Epithelial cell of prostate (primary cell): ENCODE results near the gene DNAJC16.
"Not testable (repeated sequence)": the region's sequence is repeated elsewhere in the genome, so short reads cannot be mapped to it uniquely, and the experiment has no call there.

Experiments used
- DNase-seq: peaks from one replicate; pipeline ENCODE4 v3.0.0-alpha.2; 2011; ENCODE audit warnings: low read depth, low spot score
- H3K27ac ChIP-seq: fragments of 450-650 bp; 2 replicates; pipeline ENCODE4 v1.5.1; 2017; ENCODE audit warnings: mild to moderate bottlenecking

The DNAJC16 gene

GRCh38 chr1:15574741-15575140 is 48.1 kb downstream of the DNAJC16 start:
- H3K27ac ChIP-seq = no peak overlapping the region
- no peak for DNase-seq

DNA sequence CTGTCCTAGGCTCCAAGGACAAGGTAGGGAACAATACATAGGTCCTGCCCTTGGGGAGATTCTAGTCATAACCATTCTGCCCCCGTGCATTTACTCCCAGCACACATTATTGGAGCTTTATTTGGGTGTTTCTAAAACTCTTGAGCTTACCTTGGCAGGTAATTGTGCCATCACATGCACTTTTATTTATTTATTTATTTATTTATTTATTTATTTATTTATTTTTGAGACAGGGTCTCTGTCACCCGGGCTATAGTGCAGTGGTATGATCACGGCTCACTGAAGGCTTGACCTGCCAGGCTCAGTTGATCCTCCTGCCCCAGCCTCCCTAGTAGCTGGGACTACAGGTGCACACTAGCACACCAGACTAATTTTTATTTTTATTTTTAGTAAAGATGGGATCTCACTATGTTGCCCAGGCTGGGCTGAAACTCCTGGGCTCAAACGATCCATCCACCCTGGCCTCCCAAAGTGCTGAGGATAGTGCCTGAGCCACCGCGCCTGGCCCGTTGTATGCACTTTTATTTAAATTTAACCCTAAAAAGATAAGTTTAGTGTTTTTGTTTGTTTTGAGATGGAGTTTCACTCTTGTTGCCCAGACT is 49.0 kb downstream of the DNAJC16 start:
- no peak for DNase-seq
- H3K27ac ChIP-seq = no peak overlapping the region

GRCh38 chr1:15577691-15578090 is 51.0 kb downstream of the DNAJC16 start:
- no peak for DNase-seq
- no peak overlapping the region for H3K27ac ChIP-seq

DNA sequence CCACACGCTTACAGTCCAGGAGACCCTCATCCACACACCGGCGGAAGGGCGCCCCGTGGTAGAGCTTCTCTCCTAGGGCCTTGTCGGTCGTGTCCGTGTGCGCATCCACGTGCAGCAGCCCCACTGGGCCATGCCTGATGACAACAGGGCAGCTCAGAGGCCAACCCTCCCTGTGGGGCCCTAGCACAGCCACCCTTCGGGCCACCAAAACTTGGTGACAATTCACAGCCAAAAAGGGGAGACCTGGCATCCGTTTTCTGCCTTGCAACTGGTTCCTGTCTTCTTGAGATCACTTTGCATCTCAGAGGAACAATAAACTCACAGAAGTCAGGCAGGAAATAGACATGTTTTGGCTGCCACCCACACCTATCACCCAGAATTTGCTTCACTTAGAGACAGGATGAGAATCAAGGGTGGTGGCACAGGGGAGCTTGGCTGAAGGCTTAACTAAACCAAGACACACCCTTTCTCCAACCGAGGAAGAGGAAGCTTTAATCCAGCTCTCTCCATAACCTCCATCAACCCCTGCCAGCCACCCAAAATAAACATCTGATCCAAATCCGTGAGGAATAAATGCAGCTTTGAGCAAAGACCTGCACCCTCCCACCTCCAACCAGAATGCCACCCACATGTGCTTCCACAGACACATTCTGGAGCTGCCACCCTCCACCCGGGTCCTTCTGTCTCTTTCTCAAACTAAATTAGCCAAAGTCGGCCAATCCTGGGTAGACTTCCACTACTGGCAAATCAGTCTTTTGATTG is 52.5 kb downstream of the DNAJC16 start:
- no peak for DNase-seq
- H3K27ac ChIP-seq = no peak overlapping the region

DNA sequence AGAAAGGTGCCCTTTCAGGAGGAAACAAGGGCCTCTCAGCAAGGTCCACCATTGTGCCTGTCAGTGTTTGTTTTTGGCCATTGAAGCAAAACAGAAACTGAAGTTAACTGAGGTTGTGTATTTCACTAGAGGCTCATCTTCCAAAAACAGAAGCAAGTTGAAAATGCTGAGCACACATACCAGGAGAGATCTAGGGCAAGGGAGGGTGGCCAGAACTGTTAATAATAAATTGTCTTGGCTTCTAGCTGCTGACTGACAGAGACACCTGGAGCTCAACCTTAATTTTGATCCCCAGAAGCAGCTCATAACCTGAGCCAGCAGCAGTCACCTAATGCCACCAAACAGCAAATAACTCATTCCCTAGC is 53.0 kb downstream of the DNAJC16 start:
- H3K27ac ChIP-seq = no peak overlapping the region
- no peak for DNase-seq

GRCh38 chr1:15583016-15583706 is 56.5 kb downstream of the DNAJC16 start:
- H3K27ac ChIP-seq = no peak overlapping the region
- no peak for DNase-seq

DNA sequence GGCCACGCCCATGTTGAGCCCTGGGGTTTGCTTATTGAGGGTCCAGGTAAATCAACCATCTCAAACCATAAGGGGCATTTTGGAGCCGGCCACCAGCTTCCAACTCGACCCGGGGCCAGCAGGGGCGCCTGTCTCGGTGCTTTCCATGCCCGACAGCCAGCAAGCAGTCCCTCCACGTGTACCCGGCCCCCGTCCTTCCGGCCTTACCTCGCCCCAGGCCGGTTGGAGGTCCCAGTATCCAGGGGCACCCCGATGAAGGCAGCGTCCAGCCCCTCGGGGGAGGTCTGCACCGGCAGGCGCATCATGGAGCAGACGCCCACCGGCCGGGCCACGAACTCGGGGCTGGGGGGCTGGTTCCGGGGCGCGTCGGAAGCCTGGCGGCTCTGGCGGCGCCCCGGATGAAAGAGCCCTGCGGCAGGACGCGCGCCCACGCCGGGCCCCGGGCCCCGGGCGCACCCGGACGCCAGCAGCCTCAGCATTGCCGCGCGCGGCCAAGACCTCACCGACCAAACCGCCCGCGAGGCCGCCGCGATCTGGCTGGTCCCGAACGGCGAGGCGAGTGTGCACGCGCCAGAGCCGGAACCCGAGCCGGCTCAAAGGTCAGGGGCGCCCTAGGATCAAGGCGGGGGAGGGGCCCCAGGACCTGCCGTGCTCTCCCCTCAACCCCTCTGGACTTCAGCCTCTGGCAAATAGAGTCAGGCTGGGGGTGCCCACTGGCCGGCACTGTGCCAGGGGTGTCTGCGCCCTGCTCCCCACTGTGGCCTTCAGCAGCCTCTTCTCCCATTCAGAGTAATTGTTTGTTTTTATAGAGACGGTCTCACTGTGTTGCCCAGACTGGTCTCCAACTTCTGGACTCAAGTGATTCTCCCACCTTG is 58.1 kb downstream of the DNAJC16 start, which contains the start of gene AGMAT:
Gene AGMAT, minus strand, starts transcription at position 563 of the 875 bp plus-strand sequence. Its CDS starts 84 bp downstream, at position 479.
- DNase-seq = no peak

DNA sequence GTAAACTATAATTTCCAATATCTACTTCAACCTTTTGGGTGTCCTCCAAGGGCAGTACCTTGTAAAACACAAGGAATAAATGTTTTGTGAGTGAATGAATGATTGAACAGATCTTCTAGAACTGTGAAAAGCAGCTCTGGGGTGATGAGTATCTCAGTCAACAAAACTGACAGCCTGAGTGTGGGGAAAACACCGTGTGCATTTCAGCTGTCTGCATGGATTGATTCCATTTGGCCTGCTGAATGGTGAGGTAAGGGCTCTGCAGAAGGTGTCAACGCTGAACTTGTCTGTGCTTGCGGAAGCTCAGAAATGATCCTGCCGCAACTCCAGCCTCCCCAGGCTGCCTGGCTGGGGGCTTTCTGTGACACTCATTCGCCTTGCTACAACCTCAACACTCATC is 65.6 kb downstream of the DNAJC16 start:
- DNase-seq = peak; percentile 46
- no peak overlapping the region for H3K27ac ChIP-seq

More for the DNA sequence above, 58.1 kb downstream of the DNAJC16 start, which contains the start of gene AGMAT:
- H3K27ac ChIP-seq = no peak within 1 kb of the TSS

GRCh38 chr1:15595809-15596617 is 69.4 kb downstream of the DNAJC16 start:
- no peak overlapping the region for H3K27ac ChIP-seq
- DNase-seq = no peak

DNA sequence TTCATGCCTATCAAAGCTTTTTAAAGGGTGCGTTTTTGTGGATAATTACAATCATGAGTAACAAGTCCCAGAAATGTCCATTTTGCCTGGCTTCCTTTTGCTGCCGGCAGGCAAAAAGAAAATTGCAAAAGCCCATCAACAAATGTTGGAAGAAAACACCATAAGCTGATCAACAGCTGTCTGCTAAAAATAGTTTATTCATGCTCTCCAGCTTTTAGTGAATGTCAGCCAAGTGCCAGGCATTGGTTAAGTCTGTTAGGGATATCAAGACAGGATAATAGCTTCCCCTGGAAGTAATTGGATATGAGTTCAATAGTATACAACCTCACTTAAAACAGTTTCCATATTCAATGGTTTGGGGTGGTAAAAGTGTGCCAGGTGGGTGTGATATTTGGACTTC is 71.8 kb downstream of the DNAJC16 start:
- H3K27ac ChIP-seq = no peak overlapping the region

DNA sequence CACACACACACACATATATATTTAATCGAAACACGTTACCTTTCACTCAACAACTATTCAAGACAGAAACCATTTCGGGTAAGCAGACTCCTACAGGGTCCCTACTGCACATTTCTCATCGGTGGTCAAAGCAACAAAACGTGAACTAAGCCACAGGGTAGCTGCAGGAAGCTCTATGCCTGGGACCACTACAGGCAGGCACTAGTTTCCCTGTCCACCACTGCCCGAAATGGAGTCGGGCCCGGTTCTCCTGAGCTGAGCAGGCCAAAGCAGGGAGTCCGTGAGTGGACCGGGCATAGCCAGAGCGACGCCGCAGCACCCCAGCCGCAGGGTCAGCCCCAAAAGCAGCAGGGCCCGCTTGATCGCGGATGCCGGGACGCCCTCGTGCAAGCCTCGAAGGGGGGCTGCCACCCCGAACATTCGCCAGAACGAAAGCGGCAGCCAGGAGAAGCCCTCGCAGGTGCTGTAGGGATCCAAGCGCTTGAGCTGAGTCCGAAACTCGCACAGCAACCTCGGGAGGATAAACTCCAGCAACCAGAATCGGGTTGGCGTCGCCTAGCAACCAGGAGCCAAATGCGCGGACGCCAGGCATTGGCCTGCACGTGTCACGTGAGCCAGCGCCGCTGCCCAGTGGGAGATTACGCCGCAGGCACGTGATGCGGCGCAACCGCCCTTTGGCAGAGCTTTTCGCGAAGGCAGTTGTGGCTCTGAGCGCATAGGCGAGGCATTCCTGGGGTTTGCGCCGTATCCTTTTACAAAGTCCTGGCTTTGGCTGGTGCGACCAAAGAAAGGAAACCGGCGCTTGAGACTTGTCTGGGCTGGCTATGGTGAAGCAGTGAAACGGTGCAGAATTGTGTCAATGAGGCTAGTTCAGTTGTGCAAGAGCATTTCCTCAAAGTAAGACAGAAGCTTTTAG is 76.7 kb downstream of the DNAJC16 start:
- peak; percentile 90 for DNase-seq
- peak overlapping the region; percentile 75 for H3K27ac ChIP-seq

More for the DNA sequence above, 71.8 kb downstream of the DNAJC16 start:
- DNase-seq = no peak

DNA sequence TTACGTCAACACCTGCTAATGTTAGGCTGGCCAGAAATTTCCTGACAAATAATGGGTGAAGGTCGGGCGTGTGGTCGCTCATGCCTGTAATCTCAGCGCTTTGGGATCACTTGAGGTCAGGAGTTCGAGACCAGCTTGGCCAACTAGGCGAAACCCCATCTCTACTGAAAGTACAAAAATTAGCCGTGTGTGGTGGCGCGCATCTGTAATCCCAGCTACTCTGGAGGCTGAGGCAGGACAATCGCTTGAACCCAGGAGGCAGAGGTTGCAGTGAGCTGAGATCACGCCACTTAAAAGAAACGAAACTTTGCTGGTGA is 77.3 kb downstream of the DNAJC16 start:
- peak overlapping the region; percentile 75 for H3K27ac ChIP-seq
- DNase-seq = not testable (repeated sequence)

- not testable (repeated sequence) for DNase-seq
- H3K27ac ChIP-seq = peak overlapping the region; percentile 75
Observed at GRCh38 chr1:15604400-15604799, 77.8 kb downstream of the DNAJC16 start.

- no peak overlapping the region for H3K27ac ChIP-seq
- DNase-seq = no peak
Observed at GRCh38 chr1:15605398-15606383, 79.0 kb downstream of the DNAJC16 start.

DNA sequence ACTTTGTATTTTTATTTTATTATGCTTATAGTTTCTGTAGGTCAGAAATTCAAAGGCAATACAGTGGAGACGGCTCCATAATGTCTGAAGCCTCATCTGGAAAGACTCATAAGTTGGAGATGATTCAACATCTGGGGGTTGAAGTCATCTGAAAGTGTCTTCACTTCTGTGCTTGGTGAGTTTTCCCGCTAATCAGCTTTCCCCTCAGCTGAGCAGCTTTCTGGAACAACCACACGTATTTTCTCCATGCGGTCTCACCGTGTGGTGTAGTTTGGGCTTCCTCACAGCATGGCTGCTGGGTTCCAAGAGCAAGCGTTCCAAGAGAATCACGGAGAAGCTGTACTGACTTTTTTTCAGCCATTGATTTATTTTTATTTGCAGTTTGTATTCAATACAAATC is 83.0 kb downstream of the DNAJC16 start:
- no peak overlapping the region for H3K27ac ChIP-seq
- no peak for DNase-seq

DNA sequence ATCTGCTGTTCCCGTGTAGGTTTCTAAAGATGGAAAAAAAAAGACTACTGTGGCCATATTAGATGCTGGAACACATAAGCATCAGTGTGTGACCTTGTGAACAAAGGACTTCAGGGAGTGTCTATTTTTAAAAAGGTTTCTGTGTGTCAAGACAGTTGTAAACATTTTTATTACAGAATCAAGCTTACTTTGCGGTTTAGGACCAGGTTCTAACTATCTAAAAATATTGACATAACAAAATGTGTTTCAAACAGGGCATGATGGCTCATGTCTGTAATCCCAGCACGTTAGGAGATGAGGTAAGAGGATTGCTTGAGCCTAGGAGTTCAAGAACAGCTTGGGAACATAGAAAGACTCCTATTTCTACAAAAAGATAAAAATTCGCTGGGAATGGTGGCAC is 83.5 kb downstream of the DNAJC16 start:
- H3K27ac ChIP-seq = no peak overlapping the region
- DNase-seq = peak; percentile 69

- H3K27ac ChIP-seq = peak overlapping the region; percentile 96
- no peak for DNase-seq
Observed at GRCh38 chr1:15616373-15617172, 89.9 kb downstream of the DNAJC16 start.
